Psoas muscle (tissue), 8 donors: Measurements from ENCODE around the gene LRRIQ1. TPM values are rescaled to one million over a fixed set of nuclear protein-coding genes. Genes with fewer than 3 reads are reported as not detected.

Experiments
- ATAC-seq, 4 donors: fragments of 200-7000 bp; cut with Tn5 transposase; one replicate each; pipeline ENCODE4 v1.9.1; 2020; ENCODE audit warnings: moderate library complexity in 3 of 4, mild to moderate bottlenecking in 2 of 4
- DNase-seq, 2 donors: peaks; one replicate each; pipeline ENCODE4 v3.0.0-alpha.2; 2020
- H3K27ac ChIP-seq: fragments of 200-600 bp; one replicate; pipeline ENCODE4 v1.8.0; 2022
- H3K27me3 ChIP-seq, 3 donors: fragments of 200-600 bp in 1 of 3; one replicate each; pipeline versions ENCODE4 v1.6.1 to v1.8.0; 2013 to 2022; ENCODE audit warnings: low read length in 2 of 3, mild to moderate bottlenecking in 2 of 3, moderate library complexity in 1 of 3; ENCODE audit not compliant: insufficient read depth in 3 of 3
- H3K36me3 ChIP-seq, 2 donors: fragments of 200-600 bp in 1 of 2; one replicate each; pipeline versions ENCODE4 v1.6.1 to v1.8.0; 2013 to 2022; ENCODE audit warnings: low read depth in 1 of 2, mild to moderate bottlenecking in 1 of 2, moderate library complexity in 1 of 2; ENCODE audit not compliant: insufficient read depth in 1 of 2
- H3K4me1 ChIP-seq: fragments of 200-600 bp; one replicate; pipeline ENCODE4 v1.8.0; 2022
- H3K4me3 ChIP-seq: fragments of 200-600 bp; one replicate; pipeline ENCODE4 v1.8.0; 2022; ENCODE audit warnings: mild to moderate bottlenecking
- H3K9me3 ChIP-seq: fragments of 200-600 bp; one replicate; pipeline ENCODE4 v1.8.0; 2022
- CTCF ChIP-seq: fragments of 200-600 bp; IDR thresholded peaks from one replicate; pipeline ENCODE4 v1.8.0; 2022; ENCODE audit warnings: antibody characterized with exemption
- WGBS, 3 donors: extraction: QIAGEN DNeasy Blood & Tissue Kit; methylation state at CpG; one replicate each; pipeline versions ENCODE4 v1.1.6 to v1.1.7; 2013; 5-methylcytosine and 5-hydroxymethylcytosine counted together
- intact Hi-C, 2 donors: fragments of 100-400 bp; cut with DNase I; formaldehyde crosslinking; loops; one replicate each; pipeline versions ENCODE4 v1.11.0 to v1.14.2; 2022
- polyA plus RNA-seq, 3 donors: library from polyadenylated mRNA; stranded (reverse); fragments of 200-250 nt; gene quantifications; one replicate each; pipeline ENCODE4 v1.2.3, GENCODE V29; 2013
- total RNA-seq, 4 donors: library from RNA; stranded (reverse); fragmentation: NEBNext Ultra II Directional in 2 of 4; extraction: Animal tissue kit (Norgen Biotek cat#: 25700) in 2 of 4; gene quantifications; one replicate each; pipeline versions ENCODE4 v1.2.1 to v1.2.4, GENCODE V29; 2021 to 2023
- donor health status: healthy with polysubstance abuse.
- donor health status: DM: no; HTN: no; CAD: no; lungs with moderate emphysema.
- donor health status: Bipolar disorder and iron deficiency.
- donor health status: healthy.
- donor health status: DM: yes; HTN: yes; CAD: no.
- donor health status: DM: no; HTN: no; CAD: no.
- donor health status: DM: no; HTN: no; CAD: no.
- donor health status: DM: yes; HTN: yes; CAD: no.

LRRIQ1 gene
- total and polyA plus RNA-seq, 7 donors, result 0.08 to 0.31 TPM; not detected in 5

DNA sequence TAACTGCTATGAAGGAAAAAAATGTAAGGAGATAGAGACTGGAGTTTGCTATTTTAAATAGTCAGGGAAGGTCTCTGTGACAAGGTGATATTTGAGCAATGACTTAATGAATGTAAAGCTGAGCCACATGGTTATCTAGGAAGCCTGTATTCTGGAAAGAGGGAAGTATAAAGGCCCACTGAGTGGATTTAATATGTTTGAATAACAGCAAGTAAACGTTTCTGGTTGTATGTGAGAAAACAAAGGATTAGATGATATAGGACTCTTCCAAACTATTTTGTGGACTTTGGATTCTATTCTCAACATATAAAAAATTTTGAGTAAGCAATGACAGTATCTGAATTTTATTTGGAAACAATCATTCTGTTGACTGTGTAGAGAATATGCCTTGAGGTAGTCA is 5.2 kb downstream of the LRRIQ1 start:
- Histone ChIP-seq H3K27me3 (no peaks in the 10 kb centered on the region), H3K36me3 (no peaks in the 10 kb centered on the region), H3K9me3 (no peaks in the 10 kb centered on the region), H3K4me3 (no peak overlapping the region), H3K4me1 (no peaks in the 10 kb centered on the region), H3K27ac (no peak overlapping the region)
- TF ChIP-seq CTCF, result no peak
- 30 to 38% (median 37%) methylated on average over 1 of the region's 1 CpG for WGBS, 3 donors
- intact Hi-C loops, result no loop called here
- ATAC-seq (no peak), DNase-seq (no peak)

GRCh38 chr12:85043829-85044228 is 7.7 kb downstream of the LRRIQ1 start:
- H3K36me3 ChIP-seq, result no peaks in the 10 kb centered on the region
- intact Hi-C loops, result loop anchor here in 1 of 2 donors (1.0 kb wide), 1 partner anchor 21 kb away; no protein-coding TSS in a partner anchor
- H3K4me3 ChIP-seq, result no peak overlapping the region
- DNase-seq (no peak), ATAC-seq (no peak)
- no peak overlapping the region for H3K27ac ChIP-seq
- H3K9me3 ChIP-seq, result no peaks in the 10 kb centered on the region
- no peaks in the 10 kb centered on the region for H3K27me3 ChIP-seq
- TF ChIP-seq CTCF, result no peak
- no peaks in the 10 kb centered on the region for H3K4me1 ChIP-seq

DNA sequence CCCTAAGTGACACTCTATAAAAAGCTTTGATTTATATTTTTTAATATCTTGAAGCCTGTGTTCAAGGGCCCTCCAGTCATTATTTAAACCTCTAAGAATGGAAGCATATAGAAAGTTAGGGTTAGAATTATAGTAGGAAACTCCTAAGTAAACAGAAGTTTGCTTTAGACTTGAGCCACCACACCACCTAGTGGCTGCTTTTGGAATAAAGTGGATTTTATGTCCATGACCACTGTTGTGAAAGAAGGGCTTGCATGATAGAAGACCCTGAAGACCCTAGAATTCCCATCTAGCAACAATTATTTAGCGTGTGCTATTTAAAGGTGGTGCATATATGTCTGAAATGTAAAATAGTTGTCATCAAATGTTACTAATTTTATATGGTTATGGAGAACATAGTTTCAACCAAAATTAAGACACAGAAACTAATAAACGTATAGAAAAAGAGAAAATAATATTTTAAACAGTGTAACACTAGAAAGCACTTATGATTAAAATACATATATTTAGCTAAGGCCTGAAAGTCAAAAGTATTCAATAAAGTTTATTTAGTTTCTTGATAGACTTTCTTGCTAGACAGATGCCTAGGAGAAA is 21.3 kb downstream of the LRRIQ1 start:
- intact Hi-C loops, result no loop called here
- Histone ChIP-seq H3K4me3 (no peak overlapping the region), H3K9me3 (no peaks in the 10 kb centered on the region), H3K27ac (no peak overlapping the region), H3K4me1 (no peaks in the 10 kb centered on the region), H3K36me3 (no peaks in the 10 kb centered on the region), H3K27me3 (no peaks in the 10 kb centered on the region)
- peak; percentile 55 for TF ChIP-seq CTCF
- ATAC-seq (peak in 1 of 4 donors; percentile 51), DNase-seq (no peak)
- WGBS, 3 donors, result 49 to 54% (median 51%) methylated on average over 2 of the region's 2 CpGs

- WGBS, 3 donors, result 52 to 58% (median 52%) methylated on average over 3 of the region's 3 CpGs
- Histone ChIP-seq H3K27ac (no peak overlapping the region), H3K36me3 (no peaks in the 10 kb centered on the region), H3K27me3 (no peaks in the 10 kb centered on the region), H3K4me3 (no peak overlapping the region), H3K9me3 (no peaks in the 10 kb centered on the region), H3K4me1 (no peaks in the 10 kb centered on the region)
- TF ChIP-seq CTCF, result no peak
- intact Hi-C loops, result no loop called here
- ATAC-seq (no peak), DNase-seq (no peak)
Measured at GRCh38 chr12:85058339-85058738, 22.2 kb downstream of the LRRIQ1 start.

DNA sequence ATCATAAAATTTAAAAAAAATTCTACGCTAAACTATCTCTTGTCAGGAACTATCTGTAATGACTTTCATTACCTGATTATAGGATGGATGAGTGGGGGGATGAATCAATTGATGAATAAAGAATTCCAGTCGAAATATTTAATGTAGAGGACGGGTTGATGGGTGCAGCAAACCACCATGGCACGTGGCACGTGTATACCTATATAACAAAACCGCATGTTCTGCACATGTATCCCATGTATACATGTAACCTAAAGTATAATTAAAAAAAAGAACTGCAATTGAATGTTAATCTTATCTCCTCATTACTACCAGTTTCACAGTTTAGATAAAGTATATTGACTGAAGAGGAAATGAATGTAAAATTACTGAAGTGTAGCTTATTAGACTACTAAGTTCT is 23.4 kb downstream of the LRRIQ1 start:
- TF ChIP-seq CTCF, result no peak
- ATAC-seq (no peak), DNase-seq (no peak)
- H3K27me3 ChIP-seq, result no peaks in the 10 kb centered on the region
- 61 to 74% (median 63%) methylated on average over 6 of the region's 6 CpGs for WGBS, 3 donors
- intact Hi-C loops, result no loop called here
- H3K9me3 ChIP-seq, result no peaks in the 10 kb centered on the region
- H3K36me3 ChIP-seq, result no peaks in the 10 kb centered on the region
- H3K27ac ChIP-seq, result no peak overlapping the region
- H3K4me1 ChIP-seq, result no peaks in the 10 kb centered on the region
- no peak overlapping the region for H3K4me3 ChIP-seq
